ENCODE data around the gene PYROXD2.

The PYROXD2 gene

GRCh38 chr10:98415731-98416119 is 743 bp upstream of the PYROXD2 start:
- TF ChIP-seq TAF1 (IDR thresholded peaks at IDR 0.05; ENCODE audit: low read depth) (no peak), NFIC (IDR thresholded peaks at IDR 0.05) (peak; percentile 81), YY1 (IDR thresholded peaks at IDR 0.05; ENCODE audit: low read depth) (no peak), RAD21 (IDR thresholded peaks at IDR 0.05; ENCODE audit: low read depth) (no peak)

- TF ChIP-seq ZBTB7A (IDR thresholded peaks at IDR 0.05; ENCODE audit: low read depth) = no peak
- TF ChIP-seq FOXM1 (IDR thresholded peaks at IDR 0.05; ENCODE audit: borderline replicate concordance, low read depth) = no peak
- TF ChIP-seq CEBPB (IDR thresholded peaks at IDR 0.05) = no peak
- TF ChIP-seq MAX (IDR thresholded peaks at IDR 0.05) = no peak
Observed at GRCh38 chr10:98414578-98414931, 427 bp downstream of the PYROXD2 start.

GRCh38 chr10:98411768-98412167 is 3.2 kb downstream of the PYROXD2 start:
- TF ChIP-seq TCF12 (IDR thresholded peaks at IDR 0.05; ENCODE audit: low read depth) (no peak), NFIC (IDR thresholded peaks at IDR 0.05) (no peak), EP300 (IDR thresholded peaks at IDR 0.05; ENCODE audit: borderline replicate concordance) (no peak), TEAD4 (IDR thresholded peaks at IDR 0.05) (no peak), MAX (IDR thresholded peaks at IDR 0.05) (no peak), EGR1 (IDR thresholded peaks at IDR 0.05) (no peak), ZBTB7A (IDR thresholded peaks at IDR 0.05; ENCODE audit: low read depth) (no peak), USF1 (IDR thresholded peaks at IDR 0.05) (no peak), CEBPB (IDR thresholded peaks at IDR 0.05) (no peak), REST (IDR thresholded peaks at IDR 0.05; ENCODE audit: low read depth) (no peak), YY1 (IDR thresholded peaks at IDR 0.05; ENCODE audit: low read depth) (no peak), RAD21 (IDR thresholded peaks at IDR 0.05; ENCODE audit: low read depth) (no peak), FOXM1 (IDR thresholded peaks at IDR 0.05; ENCODE audit: borderline replicate concordance, low read depth) (no peak), TAF1 (IDR thresholded peaks at IDR 0.05; ENCODE audit: low read depth) (no peak), CREB1 (IDR thresholded peaks at IDR 0.05; ENCODE audit: low read depth) (no peak)

GRCh38 chr10:98411166-98411565 is 3.8 kb downstream of the PYROXD2 start:
- TF ChIP-seq TEAD4 (IDR thresholded peaks at IDR 0.05) (no peak), EP300 (IDR thresholded peaks at IDR 0.05; ENCODE audit: borderline replicate concordance) (no peak), YY1 (IDR thresholded peaks at IDR 0.05; ENCODE audit: low read depth) (no peak), ZBTB7A (IDR thresholded peaks at IDR 0.05; ENCODE audit: low read depth) (no peak), TAF1 (IDR thresholded peaks at IDR 0.05; ENCODE audit: low read depth) (no peak), USF1 (IDR thresholded peaks at IDR 0.05) (no peak), REST (IDR thresholded peaks at IDR 0.05; ENCODE audit: low read depth) (no peak), CREB1 (IDR thresholded peaks at IDR 0.05; ENCODE audit: low read depth) (no peak), CEBPB (IDR thresholded peaks at IDR 0.05) (no peak), MAX (IDR thresholded peaks at IDR 0.05) (no peak), NFIC (IDR thresholded peaks at IDR 0.05) (no peak), TCF12 (IDR thresholded peaks at IDR 0.05; ENCODE audit: low read depth) (no peak), EGR1 (IDR thresholded peaks at IDR 0.05) (no peak), FOXM1 (IDR thresholded peaks at IDR 0.05; ENCODE audit: borderline replicate concordance, low read depth) (no peak), RAD21 (IDR thresholded peaks at IDR 0.05; ENCODE audit: low read depth) (no peak)

- TF ChIP-seq EGR1 (IDR thresholded peaks at IDR 0.05) = no peak
- TF ChIP-seq MAX (IDR thresholded peaks at IDR 0.05) = no peak
- TF ChIP-seq RAD21 (IDR thresholded peaks at IDR 0.05; ENCODE audit: low read depth) = no peak
- no peak for TF ChIP-seq YY1 (IDR thresholded peaks at IDR 0.05; ENCODE audit: low read depth)
- no peak for TF ChIP-seq REST (IDR thresholded peaks at IDR 0.05; ENCODE audit: low read depth)
- no peak for TF ChIP-seq ZBTB7A (IDR thresholded peaks at IDR 0.05; ENCODE audit: low read depth)
Observed at GRCh38 chr10:98410759-98411158, 4.2 kb downstream of the PYROXD2 start.
